ENCODE measurements around the gene DGKD.

- TF ChIP-seq CTCF (IDR thresholded peaks at IDR 0.05; ENCODE audit: insufficient read depth, low read depth, low read length) (no peak), EZH2 (IDR thresholded peaks at IDR 0.05; ENCODE audit: insufficient read depth, low read length) (no peak)
These were observed 128.3 kb downstream of the DGKD start for GRCh38 chr2:233482616-233483015.
